ENCODE results near the gene UQCR10. TPM values are rescaled to one million over a fixed set of nuclear protein-coding genes. Genes with fewer than 3 reads are reported as not detected.

UQCR10 gene
- total and polyA plus RNA-seq, 2 experiments from 2014 or later = 78.0 to 535 TPM

GRCh38 chr22:29810216-29810615 lies 43.0 kb downstream of the UQCR10 start:
- H3K4me3 ChIP-seq = no peak overlapping the region
- H3K27ac ChIP-seq (ENCODE audit: low read depth) = no peak overlapping the region
- H3K4me1 Mint-ChIP-seq = no peaks in the 10 kb centered on the region; the same call in 2 of the 3 replicates
- no peak overlapping the region for H2AFZ ChIP-seq
- H3K9me2 ChIP-seq (ENCODE audit: insufficient read depth) = no peaks in the 10 kb centered on the region
- H3F3A ChIP-seq (replicated peaks; ENCODE audit: low read depth) = no peaks in the 10 kb centered on the region
- H3K27ac Mint-ChIP-seq = no peak overlapping the region
- H3K4me2 ChIP-seq = no peak overlapping the region
- DNase-seq (ENCODE audit: low spot score) (no peak), ATAC-seq (no peak)
- H3K36me3 ChIP-seq (ENCODE audit: insufficient read depth) = peaks cover 15% of the 10 kb centered on the region
- H3K79me2 ChIP-seq (replicated peaks; ENCODE audit: insufficient read depth) = no peaks in the 10 kb centered on the region
- H3K4me3 Mint-ChIP-seq = no peak overlapping the region
- no peaks in the 10 kb centered on the region for H3K9me3 Mint-ChIP-seq
- peaks cover 2% of the 10 kb centered on the region for H3K27me3 Mint-ChIP-seq (ENCODE audit: insufficient read depth, low read depth, poor library complexity)
- peaks cover 58% of the 10 kb centered on the region for H3K36me3 Mint-ChIP-seq (ENCODE audit: low read depth)
- no peaks in the 10 kb centered on the region for H3K4me1 ChIP-seq (ENCODE audit: insufficient read depth)
- no peaks in the 10 kb centered on the region for H4K20me1 ChIP-seq (replicated peaks; ENCODE audit: insufficient read depth)
- TF ChIP-seq ZNF462 (CRISPR knock-in tag; IDR thresholded peaks at IDR 0.05) = no peak
- TF ChIP-seq, protein P1, sequence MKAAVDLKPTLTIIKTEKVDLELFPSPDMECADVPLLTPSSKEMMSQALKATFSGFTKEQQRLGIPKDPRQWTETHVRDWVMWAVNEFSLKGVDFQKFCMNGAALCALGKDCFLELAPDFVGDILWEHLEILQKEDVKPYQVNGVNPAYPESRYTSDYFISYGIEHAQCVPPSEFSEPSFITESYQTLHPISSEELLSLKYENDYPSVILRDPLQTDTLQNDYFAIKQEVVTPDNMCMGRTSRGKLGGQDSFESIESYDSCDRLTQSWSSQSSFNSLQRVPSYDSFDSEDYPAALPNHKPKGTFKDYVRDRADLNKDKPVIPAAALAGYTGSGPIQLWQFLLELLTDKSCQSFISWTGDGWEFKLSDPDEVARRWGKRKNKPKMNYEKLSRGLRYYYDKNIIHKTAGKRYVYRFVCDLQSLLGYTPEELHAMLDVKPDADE (IDR thresholded peaks at IDR 0.05) = no peak
- TF ChIP-seq ZNF114 (CRISPR knock-in tag; IDR thresholded peaks at IDR 0.05) = no peak
- no peak for TF ChIP-seq NANOG (IDR thresholded peaks at IDR 0.05; ENCODE audit: borderline replicate concordance)
- no peak for TF ChIP-seq JUNB (IDR thresholded peaks at IDR 0.05; ENCODE audit: unreplicated experiment)
- TF ChIP-seq CREB1 (CRISPR knock-in tag; IDR thresholded peaks at IDR 0.05; ENCODE audit: low read depth) = no peak
- no peak for TF ChIP-seq EZH2 (IDR thresholded peaks at IDR 0.05; ENCODE audit: low read depth, unreplicated experiment)
- no peak for TF ChIP-seq CTCF (conservative IDR thresholded peaks at IDR 0.05; ENCODE audit: low read depth in 2 of 2)
- TF ChIP-seq, protein P2, sequence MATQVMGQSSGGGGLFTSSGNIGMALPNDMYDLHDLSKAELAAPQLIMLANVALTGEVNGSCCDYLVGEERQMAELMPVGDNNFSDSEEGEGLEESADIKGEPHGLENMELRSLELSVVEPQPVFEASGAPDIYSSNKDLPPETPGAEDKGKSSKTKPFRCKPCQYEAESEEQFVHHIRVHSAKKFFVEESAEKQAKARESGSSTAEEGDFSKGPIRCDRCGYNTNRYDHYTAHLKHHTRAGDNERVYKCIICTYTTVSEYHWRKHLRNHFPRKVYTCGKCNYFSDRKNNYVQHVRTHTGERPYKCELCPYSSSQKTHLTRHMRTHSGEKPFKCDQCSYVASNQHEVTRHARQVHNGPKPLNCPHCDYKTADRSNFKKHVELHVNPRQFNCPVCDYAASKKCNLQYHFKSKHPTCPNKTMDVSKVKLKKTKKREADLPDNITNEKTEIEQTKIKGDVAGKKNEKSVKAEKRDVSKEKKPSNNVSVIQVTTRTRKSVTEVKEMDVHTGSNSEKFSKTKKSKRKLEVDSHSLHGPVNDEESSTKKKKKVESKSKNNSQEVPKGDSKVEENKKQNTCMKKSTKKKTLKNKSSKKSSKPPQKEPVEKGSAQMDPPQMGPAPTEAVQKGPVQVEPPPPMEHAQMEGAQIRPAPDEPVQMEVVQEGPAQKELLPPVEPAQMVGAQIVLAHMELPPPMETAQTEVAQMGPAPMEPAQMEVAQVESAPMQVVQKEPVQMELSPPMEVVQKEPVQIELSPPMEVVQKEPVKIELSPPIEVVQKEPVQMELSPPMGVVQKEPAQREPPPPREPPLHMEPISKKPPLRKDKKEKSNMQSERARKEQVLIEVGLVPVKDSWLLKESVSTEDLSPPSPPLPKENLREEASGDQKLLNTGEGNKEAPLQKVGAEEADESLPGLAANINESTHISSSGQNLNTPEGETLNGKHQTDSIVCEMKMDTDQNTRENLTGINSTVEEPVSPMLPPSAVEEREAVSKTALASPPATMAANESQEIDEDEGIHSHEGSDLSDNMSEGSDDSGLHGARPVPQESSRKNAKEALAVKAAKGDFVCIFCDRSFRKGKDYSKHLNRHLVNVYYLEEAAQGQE (IDR thresholded peaks at IDR 0.05; ENCODE audit: unreplicated experiment) = no peak
- no peak for TF ChIP-seq EZH2phosphoT487 (IDR thresholded peaks at IDR 0.05; ENCODE audit: unreplicated experiment)
- no peak for TF ChIP-seq STAT1 (IDR thresholded peaks at IDR 0.05; ENCODE audit: unreplicated experiment)
- TF ChIP-seq ZNF331 (CRISPR knock-in tag; IDR thresholded peaks at IDR 0.05; ENCODE audit: low read depth) = no peak
- TF ChIP-seq POLR2AphosphoS5 (IDR thresholded peaks at IDR 0.05; ENCODE audit: low read depth) = no peak
- no peaks in the 10 kb centered on the region for H3K27me3 ChIP-seq (ENCODE audit: insufficient read depth)
